Vagina (tissue), 2 donors: ENCODE measurements around the gene ENKD1. TPM values are rescaled to one million over a fixed set of nuclear protein-coding genes. Genes with fewer than 3 reads are reported as not detected.

Experiments
- DNase-seq, 2 donors: peaks; one replicate each; pipeline ENCODE4 v3.0.0-alpha.2; 2017; ENCODE audit errors: extremely low spot score in 2 of 2
- H3K27ac ChIP-seq: fragments of 200-600 bp; sonication (generic); one replicate; pipeline ENCODE4 v1.5.1; 2019
- H3K27me3 ChIP-seq: fragments of 200-600 bp; sonication (generic); one replicate; pipeline ENCODE4 v1.5.1; 2019
- H3K36me3 ChIP-seq, 2 donors: fragments of 200-600 bp; sonication (generic); one replicate each; pipeline ENCODE4 v1.5.1; 2017 to 2019
- H3K4me1 ChIP-seq: fragments of 200-600 bp; sonication (generic); one replicate; pipeline ENCODE4 v1.5.1; 2019
- H3K4me3 ChIP-seq, 2 donors: fragments of 200-600 bp; sonication (generic); 1 replicate in 1 of 2; 2 replicates in 1 of 2; pipeline ENCODE4 v1.5.1; 2016 to 2019
- H3K9me3 ChIP-seq: fragments of 200-600 bp; sonication (generic); one replicate; pipeline ENCODE4 v1.5.1; 2019
- CTCF ChIP-seq, 3 experiments: fragments of 450-650 bp in 2 of 3; fragments of 200-600 bp in 1 of 3; sonication (generic) in 1 of 3; IDR thresholded peaks; one replicate each; pipeline ENCODE4 v1.5.1; 2017 to 2019; ENCODE audit warnings: antibody characterized with exemption in 3 of 3, mild to moderate bottlenecking in 2 of 3, moderate library complexity in 2 of 3
- POLR2A ChIP-seq, 2 donors: fragments of 450-650 bp; IDR thresholded peaks; one replicate each; pipeline ENCODE4 v1.6.1; 2017; ENCODE audit warnings: antibody characterized with exemption in 2 of 2, mild to moderate bottlenecking in 2 of 2, moderate library complexity in 2 of 2
- POLR2AphosphoS5 ChIP-seq, 2 donors: sonication (generic); formaldehyde crosslinking; IDR thresholded peaks; one replicate each; pipeline ENCODE4 v1.9.0; 2017; ENCODE audit warnings: antibody characterized with exemption in 2 of 2, mild to moderate bottlenecking in 2 of 2, low read depth in 1 of 2; ENCODE audit not compliant: insufficient read depth in 1 of 2
- intact Hi-C: fragments of 100-400 bp; cut with DNase I; formaldehyde crosslinking; loops from one replicate; pipeline ENCODE4 v1.15.1; 2023
- total RNA-seq: library from RNA; depleted of rRNA; stranded (reverse); fragments of >200 nt; gene quantifications from one replicate; pipeline ENCODE4 v1.2.3, GENCODE V29; 2016

ENKD1 gene
- total RNA-seq, 1 donor from 2014 or later: 14.7 TPM

GRCh38 chr16:67673712-67674580 is 7.4 kb upstream of the ENKD1 start:
- Histone ChIP-seq H3K36me3 (no peaks in the 10 kb centered on the region), H3K27ac (peak overlapping the region; percentile 75), H3K9me3 (no peaks in the 10 kb centered on the region), H3K27me3 (no peaks in the 10 kb centered on the region), H3K4me1 (peaks cover 60% of the 10 kb centered on the region), H3K4me3 (peak overlapping the region in 1 of 2 donors; percentile 2)
- TF ChIP-seq CTCF (IDR thresholded peaks at IDR 0.05) (no peak), POLR2AphosphoS5 (IDR thresholded peaks at IDR 0.05; ENCODE audit: insufficient read depth in 1 of 2, low read depth in 1 of 2) (peak in 1 of 2 donors; percentile 69)
- intact Hi-C loops: no loop called here
- no peak for DNase-seq

GRCh38 chr16:67672739-67673662 is 6.5 kb upstream of the ENKD1 start:
- peak in 1 of 2 donors; percentile 81 for DNase-seq
- Histone ChIP-seq H3K36me3 (no peaks in the 10 kb centered on the region), H3K27ac (peak overlapping the region; percentile 75), H3K4me3 (no peak overlapping the region), H3K27me3 (no peaks in the 10 kb centered on the region), H3K9me3 (no peaks in the 10 kb centered on the region), H3K4me1 (peaks cover 55% of the 10 kb centered on the region)
- TF ChIP-seq CTCF (IDR thresholded peaks at IDR 0.05) (peak; percentile 37 to 58 (median 56)), POLR2AphosphoS5 (IDR thresholded peaks at IDR 0.05; ENCODE audit: insufficient read depth in 1 of 2, low read depth in 1 of 2) (peak in 1 of 2 donors; percentile 33), POLR2A (IDR thresholded peaks at IDR 0.05) (no peak)
- intact Hi-C loops: no loop called here

- Histone ChIP-seq H3K27me3 (no peaks in the 10 kb centered on the region), H3K36me3 (no peaks in the 10 kb centered on the region), H3K4me1 (peaks cover 55% of the 10 kb centered on the region), H3K4me3 (no peak overlapping the region), H3K27ac (no peak overlapping the region), H3K9me3 (no peaks in the 10 kb centered on the region)
- DNase-seq: no peak
- no peak for TF ChIP-seq CTCF (IDR thresholded peaks at IDR 0.05)
- TF ChIP-seq POLR2A (IDR thresholded peaks at IDR 0.05): no peak
- no peak for TF ChIP-seq POLR2AphosphoS5 (IDR thresholded peaks at IDR 0.05; ENCODE audit: insufficient read depth in 1 of 2, low read depth in 1 of 2)
- intact Hi-C loops: no loop called here
Measured at GRCh38 chr16:67672306-67672705, 5.8 kb upstream of the ENKD1 start.

GRCh38 chr16:67669499-67670101 is 3.0 kb upstream of the ENKD1 start:
- intact Hi-C loops: loop anchor here (2.0 kb wide), 1 partner anchor 149 kb away; no protein-coding TSS in a partner anchor
- Histone ChIP-seq H3K4me1 (peaks cover 56% of the 10 kb centered on the region), H3K4me3 (no peak overlapping the region), H3K36me3 (no peaks in the 10 kb centered on the region), H3K27me3 (no peaks in the 10 kb centered on the region), H3K9me3 (no peaks in the 10 kb centered on the region), H3K27ac (no peak overlapping the region)
- no peak for DNase-seq
- TF ChIP-seq CTCF (IDR thresholded peaks at IDR 0.05) (no peak), POLR2A (IDR thresholded peaks at IDR 0.05) (no peak), POLR2AphosphoS5 (IDR thresholded peaks at IDR 0.05; ENCODE audit: insufficient read depth in 1 of 2, low read depth in 1 of 2) (no peak)
